Stromal cell of bone marrow (primary cell): ENCODE measurements around the gene CREG1.
"Not testable (repeated sequence)": the region's sequence is repeated elsewhere in the genome, so short reads cannot be mapped to it uniquely, and the experiment has no call there.

Experiments used
- DNase-seq: peaks from one replicate; pipeline ENCODE4 v3.0.0-alpha.2; 2012; ENCODE audit warnings: low read depth

The CREG1 gene

DNA sequence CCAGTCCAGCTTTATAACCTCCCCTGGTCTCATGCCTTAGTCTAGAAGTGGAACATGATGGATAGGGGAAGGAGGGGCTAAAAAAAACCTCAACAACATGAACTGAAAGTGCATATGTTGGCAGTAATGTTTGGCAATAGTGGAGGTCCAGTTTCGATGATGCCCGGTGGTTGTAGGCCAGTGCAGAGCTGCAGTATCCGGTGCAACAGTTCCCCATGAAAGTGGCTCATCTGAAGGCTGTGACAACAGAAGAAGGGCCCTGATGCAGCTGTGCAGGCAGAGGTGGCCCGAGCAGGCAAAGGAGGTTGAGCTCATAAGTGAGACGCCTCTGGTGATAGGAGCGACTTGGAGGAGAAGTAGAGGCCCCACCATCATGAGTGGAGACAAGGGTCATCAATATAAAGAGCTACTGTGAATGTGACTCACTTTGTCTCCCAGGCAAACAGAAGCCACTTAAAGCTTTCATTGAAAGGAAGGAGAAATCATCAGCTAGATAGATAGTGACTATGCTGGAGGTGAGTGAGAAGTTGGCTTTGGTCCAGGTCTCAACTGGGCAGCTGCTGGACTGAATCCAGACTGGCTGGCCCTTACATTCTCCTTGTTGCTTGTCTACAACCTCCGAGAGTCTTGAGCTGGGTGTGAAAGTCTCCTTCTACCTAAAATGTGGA is 10.2 kb upstream of the CREG1 start:
- no peak for DNase-seq

DNA sequence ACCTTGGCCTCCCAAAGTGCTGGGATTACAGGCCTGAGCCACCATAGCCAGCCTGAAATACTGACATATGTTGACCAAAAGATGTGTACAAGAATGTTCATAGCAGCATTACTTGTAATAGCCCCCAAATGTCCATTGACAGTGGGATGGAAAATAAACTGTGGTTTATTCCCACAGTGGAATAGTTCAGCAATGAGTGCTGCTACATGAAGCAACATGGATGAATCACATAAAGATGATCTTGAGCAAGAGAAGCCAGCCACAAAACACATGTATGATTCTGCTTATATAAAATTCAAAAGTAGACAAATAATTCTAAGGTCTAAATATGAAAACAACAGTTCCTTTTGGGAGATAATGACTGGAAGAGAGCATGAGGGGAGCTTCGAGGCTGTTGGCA is 9.1 kb upstream of the CREG1 start:
- DNase-seq, result no peak

GRCh38 chr1:167561753-167562152 is 8.2 kb upstream of the CREG1 start:
- no peak for DNase-seq

- peak; percentile 55 for DNase-seq
Measured at GRCh38 chr1:167555971-167556714, 2.6 kb upstream of the CREG1 start.

DNA sequence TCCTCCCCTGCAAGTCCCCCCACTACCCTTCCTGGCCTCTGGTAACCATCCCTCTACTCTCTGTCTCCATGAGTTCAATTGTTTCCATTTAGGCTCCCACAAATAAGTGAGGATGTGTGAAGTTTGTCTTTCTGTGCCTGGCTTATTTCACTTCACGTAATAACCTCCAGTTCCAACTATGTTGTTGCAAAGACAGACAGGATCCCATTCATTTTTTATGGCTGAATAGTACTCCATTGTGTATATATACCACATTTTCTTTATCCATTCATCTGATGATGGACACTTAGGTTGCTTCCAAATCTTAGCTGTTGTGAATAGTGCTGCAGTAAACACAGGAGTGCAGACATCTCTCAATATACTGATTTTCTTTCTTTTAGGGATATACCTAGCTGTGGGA is 1.5 kb upstream of the CREG1 start:
- not testable (repeated sequence) for DNase-seq

GRCh38 chr1:167554028-167554779 is 642 bp upstream of the CREG1 start:
- no peak for DNase-seq

DNA sequence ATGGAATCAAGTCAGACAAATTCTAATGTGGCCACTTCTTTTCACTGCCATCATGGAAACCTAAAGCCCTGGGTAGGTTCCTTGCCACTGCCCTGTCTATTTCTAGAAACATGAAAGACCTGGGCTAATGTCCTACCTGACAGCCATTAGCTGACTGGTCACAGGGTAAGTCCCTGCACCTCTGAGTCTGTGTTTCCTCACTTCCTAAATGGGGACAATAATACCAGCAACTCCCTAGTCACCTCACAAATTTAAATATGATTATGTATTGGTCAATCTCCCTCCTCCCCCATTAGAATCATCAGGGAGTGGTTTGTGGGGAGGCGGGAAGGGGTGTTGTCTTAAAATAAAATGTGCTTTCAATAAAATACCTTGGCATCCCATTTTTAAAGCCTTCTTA is 2.2 kb downstream of the CREG1 start:
- no peak for DNase-seq

DNA sequence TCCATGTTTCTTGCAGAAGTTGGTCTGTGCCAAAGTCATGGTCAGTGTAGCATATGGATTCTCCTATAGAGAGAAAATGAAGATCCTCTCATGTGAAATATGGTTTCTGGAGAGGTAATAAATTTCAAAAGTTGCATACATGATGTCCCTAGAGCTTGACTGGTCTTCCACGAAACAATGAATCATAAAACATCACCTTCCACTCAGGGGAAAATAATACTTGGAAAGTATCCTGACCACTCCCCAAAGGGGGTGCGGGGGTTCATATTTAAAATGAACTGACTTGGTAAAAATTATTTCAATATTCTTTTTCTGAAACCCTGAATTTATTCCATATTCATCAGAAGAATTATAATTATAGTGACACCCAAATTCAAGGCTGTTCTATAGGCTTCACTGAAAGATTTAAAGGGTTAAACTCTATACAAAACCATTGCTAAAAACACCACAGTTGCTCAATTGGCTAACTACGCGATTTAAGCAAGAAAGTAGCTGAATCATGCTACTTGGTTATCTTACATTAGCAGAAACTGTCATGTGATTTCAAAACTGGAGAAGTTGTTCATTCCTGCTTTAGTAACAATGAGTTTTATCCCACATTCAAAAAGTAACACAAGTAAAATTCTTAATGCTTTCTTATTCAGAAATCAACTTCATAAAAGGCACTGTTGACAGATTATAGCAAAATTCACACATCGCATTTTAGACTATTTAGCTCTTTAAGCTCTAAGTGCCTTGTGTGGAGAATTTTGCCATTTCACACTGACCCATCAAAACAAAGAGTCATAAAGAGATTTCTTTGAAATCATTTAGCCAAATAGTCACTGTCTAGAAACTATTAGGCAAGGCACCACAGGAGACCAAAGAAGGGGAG is 5.3 kb downstream of the CREG1 start:
- DNase-seq, result peak; percentile 64

- no peak for DNase-seq
Measured at GRCh38 chr1:167546935-167547334, 6.6 kb downstream of the CREG1 start.

GRCh38 chr1:167545349-167545748 is 8.2 kb downstream of the CREG1 start:
- no peak for DNase-seq

GRCh38 chr1:167544447-167545093 is 9.0 kb downstream of the CREG1 start:
- DNase-seq, result no peak

DNA sequence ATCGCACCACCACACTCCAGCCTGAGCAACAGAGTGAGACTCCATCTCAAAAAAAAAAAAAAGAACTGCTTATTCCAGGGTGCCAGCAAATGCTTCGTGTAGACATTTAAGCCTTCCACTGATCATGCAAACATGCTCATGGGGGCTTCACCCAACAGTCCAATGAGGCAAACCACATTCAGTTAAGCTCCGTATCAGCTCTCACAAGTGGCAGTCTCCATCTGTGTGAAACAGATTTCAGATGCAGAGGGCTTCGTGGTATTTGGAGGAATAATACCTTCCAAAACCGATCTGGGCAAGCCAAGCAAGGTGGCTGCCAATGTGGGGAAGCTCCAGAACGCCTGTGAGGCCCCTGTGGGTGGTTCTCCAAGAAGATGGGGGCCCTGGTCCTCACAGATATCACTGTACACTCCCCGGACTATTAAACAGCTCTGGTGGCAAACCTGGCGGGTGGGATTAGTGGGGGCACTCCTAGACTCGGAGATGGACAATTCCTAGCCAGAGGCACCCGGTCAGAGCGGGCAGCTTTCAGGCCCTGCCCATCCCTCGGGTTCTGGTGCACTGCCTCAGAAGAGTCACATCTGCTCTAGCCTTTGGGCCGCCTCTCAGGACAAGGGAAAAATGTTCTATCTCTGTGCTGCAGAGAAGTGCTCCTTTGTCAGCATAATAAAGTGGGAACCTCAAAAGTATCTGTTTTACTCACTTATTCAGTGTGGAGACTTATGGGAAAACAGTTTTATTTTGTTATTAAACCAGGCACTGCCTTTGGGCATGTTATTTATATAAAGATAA is 10.2 kb downstream of the CREG1 start:
- no peak for DNase-seq

DNA sequence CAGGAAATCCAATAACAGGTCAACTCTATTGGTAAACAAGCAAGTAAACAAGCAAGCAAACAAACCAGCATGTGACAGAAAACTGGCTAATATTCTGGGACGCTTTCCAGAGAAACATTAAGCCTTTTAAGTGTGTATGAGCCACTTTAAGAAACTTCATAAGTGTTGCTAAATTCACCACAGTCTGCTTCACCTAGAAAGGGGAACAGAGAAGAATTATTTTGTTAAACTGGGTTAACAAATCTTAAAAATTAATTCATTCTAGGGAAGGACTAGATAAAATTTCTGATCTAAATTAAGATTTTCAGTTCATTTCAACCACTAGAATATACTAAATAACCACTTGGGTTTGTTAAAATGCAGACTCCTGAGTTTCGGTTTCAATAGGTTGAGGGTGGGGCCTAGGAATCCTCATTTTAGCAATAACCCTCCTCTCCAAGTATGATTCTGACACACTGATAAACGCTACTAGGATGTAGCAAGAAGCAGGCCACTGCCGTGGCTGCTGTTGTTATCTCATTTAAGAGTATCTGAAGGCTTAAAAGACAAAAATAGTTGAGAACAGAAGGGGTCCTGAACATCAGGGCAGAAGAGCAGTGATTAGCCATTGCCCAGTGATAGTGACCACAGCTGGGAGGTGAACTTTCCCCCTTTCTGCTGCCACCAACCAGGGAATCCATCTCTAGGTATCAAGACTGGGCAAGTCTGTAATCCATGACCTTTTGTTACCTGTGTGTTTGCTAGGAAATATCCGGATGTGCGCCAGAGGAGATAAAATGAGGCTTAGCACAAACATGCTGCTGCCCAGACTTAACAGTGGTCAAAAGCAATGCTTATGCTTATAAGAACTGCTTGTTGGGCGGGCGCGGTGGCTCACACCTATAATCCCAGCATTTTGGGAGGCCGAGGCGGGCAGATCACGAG is 11.2 kb downstream of the CREG1 start:
- no peak for DNase-seq

GRCh38 chr1:167541610-167542009 is 12.0 kb downstream of the CREG1 start:
- DNase-seq, result peak; percentile 51

GRCh38 chr1:167541003-167541402 is 12.6 kb downstream of the CREG1 start:
- DNase-seq, result no peak

- no peak for DNase-seq
Measured at GRCh38 chr1:167538657-167539056, 14.9 kb downstream of the CREG1 start.

GRCh38 chr1:167533851-167534300 is 19.7 kb downstream of the CREG1 start:
- no peak for DNase-seq

DNA sequence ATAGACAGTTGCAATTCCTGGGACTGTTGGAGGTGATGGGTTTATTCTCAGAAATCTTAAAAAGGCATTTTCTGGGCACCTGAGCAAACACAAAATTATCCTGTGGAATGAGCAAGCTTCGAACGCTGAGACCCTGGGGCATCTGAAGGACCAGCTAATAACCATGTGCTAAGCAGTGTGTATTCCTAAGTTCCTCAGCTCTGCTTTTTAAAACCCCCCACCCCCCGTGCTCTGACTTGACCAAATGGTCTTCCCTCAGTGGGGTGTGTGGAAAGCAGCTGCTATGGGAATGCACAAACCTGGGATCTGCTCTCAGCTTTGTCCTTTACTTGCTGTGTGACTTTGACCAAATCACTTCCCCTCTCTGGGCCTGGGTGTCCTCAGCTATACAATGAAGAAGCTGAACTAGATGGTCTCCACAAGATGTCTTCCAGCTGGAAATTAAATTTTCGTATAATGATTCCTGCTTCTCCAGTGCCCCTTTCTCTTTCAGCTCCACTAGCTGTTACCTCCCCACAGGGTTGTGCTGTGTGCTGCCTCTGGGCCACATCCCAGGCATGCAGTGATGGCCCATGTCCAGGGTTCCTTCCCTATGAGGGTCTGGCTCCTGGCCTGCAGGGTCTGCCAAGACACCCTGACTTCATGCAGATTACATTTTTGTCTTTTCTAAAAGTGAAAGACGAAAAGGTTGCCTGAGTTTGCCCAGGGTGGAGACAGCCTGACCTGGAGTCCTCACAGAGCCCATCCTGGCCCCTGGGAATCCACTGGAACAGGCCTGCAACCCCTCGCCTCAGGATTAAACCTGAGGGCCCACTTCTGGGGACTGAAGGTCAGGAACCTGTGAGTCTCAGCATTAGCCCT is 20.4 kb downstream of the CREG1 start:
- no peak for DNase-seq

- DNase-seq, result no peak
Measured at GRCh38 chr1:167532375-167532774, 21.2 kb downstream of the CREG1 start.
